ENCODE measurements around the gene GIMAP4.
"Not testable (repeated sequence)": the region's sequence is repeated elsewhere in the genome, so short reads cannot be mapped to it uniquely, and the experiment has no call there.

Gene GIMAP4

DNA sequence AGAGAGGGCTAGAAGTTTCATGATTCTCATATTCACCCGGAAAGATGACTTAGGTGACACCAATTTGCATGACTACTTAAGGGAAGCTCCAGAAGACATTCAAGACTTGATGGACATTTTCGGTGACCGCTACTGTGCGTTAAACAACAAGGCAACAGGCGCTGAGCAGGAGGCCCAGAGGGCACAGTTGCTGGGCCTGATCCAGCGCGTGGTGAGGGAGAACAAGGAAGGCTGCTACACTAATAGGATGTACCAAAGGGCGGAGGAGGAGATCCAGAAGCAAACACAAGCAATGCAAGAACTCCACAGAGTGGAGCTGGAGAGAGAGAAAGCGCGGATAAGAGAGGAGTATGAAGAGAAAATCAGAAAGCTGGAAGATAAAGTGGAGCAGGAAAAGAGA is 5.3 kb downstream of the GIMAP4 start:
- Histone ChIP-seq H3K9ac (ENCODE audit: low read depth in 1 of 2, low read length in 2 of 2) (no peak overlapping the region), H3K36me3 (ENCODE audit: control insufficient read depth in 1 of 2, insufficient read depth in 2 of 2, low read length in 2 of 2) (peaks cover 0 to 20% of the 10 kb centered on the region in 2 donors), H3K27ac (ENCODE audit: low read depth, low read length) (no peak overlapping the region), H3K4me3 (ENCODE audit: low read depth in 1 of 2, low read length in 2 of 2) (peak overlapping the region in 1 of 2 donors; percentile 4), H3K9me3 (ENCODE audit: control insufficient read depth in 1 of 2, low read length in 2 of 2) (peaks cover 0 to 3% of the 10 kb centered on the region in 2 donors), H3K4me1 (ENCODE audit: control insufficient read depth in 1 of 2, insufficient read depth in 2 of 2, low read length in 2 of 2) (no peaks in the 10 kb centered on the region), H3K27me3 (ENCODE audit: control insufficient read depth in 1 of 2, insufficient read depth in 2 of 2, low read length in 2 of 2) (no peaks in the 10 kb centered on the region)

DNA sequence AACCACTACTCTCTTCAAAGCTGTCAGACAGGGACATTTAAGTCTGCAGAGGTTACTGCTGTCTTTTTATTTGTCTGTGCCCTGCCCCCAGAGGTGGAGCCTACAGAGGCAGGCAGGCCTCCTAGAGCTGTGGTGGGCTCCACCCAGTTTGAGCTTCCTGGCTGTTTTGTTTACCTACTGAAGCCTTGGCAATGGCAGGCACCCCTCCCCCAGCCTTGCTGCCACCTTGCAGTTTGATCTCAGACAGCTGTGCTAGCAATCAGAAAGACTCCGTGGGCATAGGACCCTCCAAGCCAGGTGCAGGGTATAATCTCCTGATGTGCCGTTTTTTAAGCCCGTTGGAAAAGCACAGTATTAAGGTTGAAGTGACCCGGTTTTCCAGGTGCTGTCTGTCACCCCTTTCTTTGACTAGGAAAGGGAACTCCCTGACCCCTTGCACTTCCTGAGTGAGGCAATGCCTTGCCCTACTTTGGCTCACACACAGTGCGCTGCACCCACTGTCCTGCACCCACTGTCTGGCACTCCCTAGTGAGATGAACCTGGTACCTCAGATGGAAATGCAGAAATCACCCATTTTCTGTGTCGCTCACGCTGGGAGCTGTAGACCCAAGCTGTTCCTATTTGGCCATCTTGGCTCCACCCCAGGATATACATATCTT is 12.9 kb downstream of the GIMAP4 start:
- H3K9ac ChIP-seq (ENCODE audit: low read depth in 1 of 2, low read length in 2 of 2); H3K9me3 ChIP-seq (ENCODE audit: control insufficient read depth in 1 of 2, low read length in 2 of 2); H3K27ac ChIP-seq (ENCODE audit: low read depth, low read length); H3K27me3 ChIP-seq (ENCODE audit: control insufficient read depth in 1 of 2, insufficient read depth in 2 of 2, low read length in 2 of 2); H3K4me1 ChIP-seq (ENCODE audit: control insufficient read depth in 1 of 2, insufficient read depth in 2 of 2, low read length in 2 of 2); H3K4me3 ChIP-seq (ENCODE audit: low read depth in 1 of 2, low read length in 2 of 2); H3K36me3 ChIP-seq (ENCODE audit: control insufficient read depth in 1 of 2, insufficient read depth in 2 of 2, low read length in 2 of 2): not testable (repeated sequence)

DNA sequence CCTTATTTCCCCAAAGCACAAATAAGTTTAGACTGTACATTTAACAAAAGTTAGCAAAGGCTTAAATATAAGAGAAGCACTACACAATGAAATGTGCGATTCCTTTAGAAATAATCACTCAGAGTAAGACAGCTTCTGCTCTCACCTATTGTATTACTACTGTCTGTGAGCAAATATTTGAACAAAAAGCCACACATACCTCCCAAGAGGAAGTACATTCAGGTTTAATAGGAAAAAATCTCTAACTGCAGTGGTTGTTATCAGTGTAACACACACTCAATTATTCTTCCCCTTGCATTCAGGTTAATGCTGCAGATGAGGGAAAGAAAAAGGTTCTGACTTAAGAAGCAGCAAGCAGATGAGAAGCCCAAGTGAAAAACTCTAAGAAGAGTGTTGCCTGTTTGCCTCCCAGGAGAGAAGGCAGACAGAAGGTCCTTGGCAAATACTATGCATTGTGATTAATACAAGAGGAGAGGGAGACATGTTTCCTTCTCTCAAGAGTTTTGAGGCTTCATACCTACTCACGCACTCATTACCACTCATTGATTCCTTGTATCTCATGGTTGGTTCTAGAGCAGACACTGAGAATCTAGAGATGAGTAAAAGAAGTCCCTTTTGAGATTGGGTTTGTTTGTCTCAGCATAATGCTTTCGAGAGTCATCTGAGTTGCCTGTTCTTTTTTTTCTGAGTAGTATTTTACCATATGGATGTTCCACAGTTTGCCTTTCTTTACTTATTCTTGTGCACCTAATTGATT is 13.6 kb downstream of the GIMAP4 start:
- Histone ChIP-seq H3K27ac (ENCODE audit: low read depth, low read length) (no peak overlapping the region), H3K4me1 (ENCODE audit: control insufficient read depth in 1 of 2, insufficient read depth in 2 of 2, low read length in 2 of 2) (no peaks in the 10 kb centered on the region), H3K36me3 (ENCODE audit: control insufficient read depth in 1 of 2, insufficient read depth in 2 of 2, low read length in 2 of 2) (no peaks in the 10 kb centered on the region), H3K9me3 (ENCODE audit: control insufficient read depth in 1 of 2, low read length in 2 of 2) (no peaks in the 10 kb centered on the region), H3K27me3 (ENCODE audit: control insufficient read depth in 1 of 2, insufficient read depth in 2 of 2, low read length in 2 of 2) (no peaks in the 10 kb centered on the region), H3K4me3 (ENCODE audit: low read depth in 1 of 2, low read length in 2 of 2) (no peak overlapping the region), H3K9ac (ENCODE audit: low read depth in 1 of 2, low read length in 2 of 2) (no peak overlapping the region)

DNA sequence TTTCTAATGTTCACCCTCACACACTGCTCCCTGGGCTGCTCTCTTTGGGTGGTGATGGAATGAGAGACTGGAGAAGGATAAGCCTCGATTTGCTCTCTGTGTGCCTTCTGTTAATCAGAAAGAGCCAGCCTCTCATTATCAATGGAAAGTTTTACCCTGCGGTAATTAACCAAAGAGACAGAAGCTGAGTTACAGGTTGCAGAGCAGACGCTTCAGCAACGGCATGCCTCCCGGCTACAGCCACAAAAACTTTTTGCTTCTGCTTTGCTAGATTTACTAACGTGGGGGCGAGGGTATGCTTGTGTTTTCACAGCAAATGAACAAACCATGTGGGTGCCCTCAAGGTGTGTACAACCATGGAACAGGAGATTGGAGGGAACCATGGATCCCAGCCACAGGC is 18.0 kb downstream of the GIMAP4 start:
- Histone ChIP-seq H3K27ac (ENCODE audit: low read depth, low read length) (no peak overlapping the region), H3K27me3 (ENCODE audit: control insufficient read depth in 1 of 2, insufficient read depth in 2 of 2, low read length in 2 of 2) (no peaks in the 10 kb centered on the region), H3K9me3 (ENCODE audit: control insufficient read depth in 1 of 2, low read length in 2 of 2) (no peaks in the 10 kb centered on the region), H3K4me1 (ENCODE audit: control insufficient read depth in 1 of 2, insufficient read depth in 2 of 2, low read length in 2 of 2) (peaks cover 6 to 7% of the 10 kb centered on the region in 2 donors), H3K36me3 (ENCODE audit: control insufficient read depth in 1 of 2, insufficient read depth in 2 of 2, low read length in 2 of 2) (no peaks in the 10 kb centered on the region), H3K4me3 (ENCODE audit: low read depth in 1 of 2, low read length in 2 of 2) (no peak overlapping the region), H3K9ac (ENCODE audit: low read depth in 1 of 2, low read length in 2 of 2) (no peak overlapping the region)

DNA sequence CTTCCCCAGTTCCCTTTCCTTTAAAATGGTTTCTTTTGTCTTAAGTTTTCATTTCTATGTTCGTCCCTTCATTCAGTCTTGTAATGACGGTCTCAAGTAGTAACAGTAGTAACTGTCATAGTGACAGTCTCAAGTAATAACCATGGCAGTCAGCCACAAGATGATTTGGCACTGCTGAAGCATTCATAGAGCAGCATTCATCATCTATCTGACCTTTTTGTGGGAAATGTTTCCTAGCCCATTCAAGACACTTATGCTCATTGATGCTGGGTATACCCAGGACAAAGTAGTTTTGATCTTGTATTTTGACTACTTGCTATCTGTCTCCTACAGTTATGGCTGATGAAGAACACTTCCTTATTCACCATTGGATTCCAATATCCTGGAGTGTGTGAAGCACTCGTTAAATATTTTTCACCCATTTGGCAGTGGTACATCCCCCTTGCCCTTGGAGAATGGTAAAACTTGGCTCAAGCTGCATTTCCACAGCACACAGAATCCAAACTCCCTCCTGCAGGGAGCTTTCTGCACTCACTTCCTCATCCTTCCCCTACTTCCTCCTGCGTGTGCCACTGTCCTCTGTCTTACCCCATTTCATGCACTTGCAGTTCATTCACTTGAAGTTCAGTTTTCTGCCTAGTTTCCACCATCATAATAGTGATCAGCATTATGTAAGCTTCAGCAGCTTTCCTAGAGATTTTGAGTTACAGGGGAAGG is 19.0 kb downstream of the GIMAP4 start:
- Histone ChIP-seq H3K4me3 (ENCODE audit: low read depth in 1 of 2, low read length in 2 of 2) (peak overlapping the region in 1 of 2 donors; percentile 21), H3K27ac (ENCODE audit: low read depth, low read length) (no peak overlapping the region), H3K9me3 (ENCODE audit: control insufficient read depth in 1 of 2, low read length in 2 of 2) (no peaks in the 10 kb centered on the region)

DNA sequence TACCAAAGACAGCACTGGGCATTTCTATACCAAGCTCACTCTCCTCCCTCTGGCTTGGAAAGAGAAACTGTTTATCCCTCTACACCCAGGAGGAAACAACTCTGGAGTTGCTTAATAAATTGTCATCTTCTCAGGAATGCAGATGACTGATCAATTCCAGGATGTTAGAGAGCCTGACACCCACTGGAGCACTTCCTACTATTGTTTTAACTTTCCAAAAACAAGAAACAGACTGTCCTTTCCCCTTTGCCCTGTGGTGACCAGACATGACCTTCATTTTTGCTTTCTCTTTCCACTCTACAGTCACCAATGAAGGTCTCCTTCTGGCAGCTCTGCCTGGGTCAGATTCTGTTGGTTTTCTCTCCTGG is 19.6 kb downstream of the GIMAP4 start:
- Histone ChIP-seq H3K9me3 (ENCODE audit: control insufficient read depth in 1 of 2, low read length in 2 of 2) (no peaks in the 10 kb centered on the region), H3K4me3 (ENCODE audit: low read depth in 1 of 2, low read length in 2 of 2) (peak overlapping the region in 1 of 2 donors; percentile 21), H3K9ac (ENCODE audit: low read depth in 1 of 2, low read length in 2 of 2) (no peak overlapping the region), H3K36me3 (ENCODE audit: control insufficient read depth in 1 of 2, insufficient read depth in 2 of 2, low read length in 2 of 2) (no peaks in the 10 kb centered on the region), H3K27me3 (ENCODE audit: control insufficient read depth in 1 of 2, insufficient read depth in 2 of 2, low read length in 2 of 2) (no peaks in the 10 kb centered on the region), H3K27ac (ENCODE audit: low read depth, low read length) (no peak overlapping the region), H3K4me1 (ENCODE audit: control insufficient read depth in 1 of 2, insufficient read depth in 2 of 2, low read length in 2 of 2) (peaks cover 6 to 7% of the 10 kb centered on the region in 2 donors)

More for the DNA sequence above, 19.0 kb downstream of the GIMAP4 start:
- Histone ChIP-seq H3K9ac (ENCODE audit: low read depth in 1 of 2, low read length in 2 of 2) (no peak overlapping the region), H3K36me3 (ENCODE audit: control insufficient read depth in 1 of 2, insufficient read depth in 2 of 2, low read length in 2 of 2) (no peaks in the 10 kb centered on the region), H3K27me3 (ENCODE audit: control insufficient read depth in 1 of 2, insufficient read depth in 2 of 2, low read length in 2 of 2) (no peaks in the 10 kb centered on the region), H3K4me1 (ENCODE audit: control insufficient read depth in 1 of 2, insufficient read depth in 2 of 2, low read length in 2 of 2) (peaks cover 6 to 7% of the 10 kb centered on the region in 2 donors)

DNA sequence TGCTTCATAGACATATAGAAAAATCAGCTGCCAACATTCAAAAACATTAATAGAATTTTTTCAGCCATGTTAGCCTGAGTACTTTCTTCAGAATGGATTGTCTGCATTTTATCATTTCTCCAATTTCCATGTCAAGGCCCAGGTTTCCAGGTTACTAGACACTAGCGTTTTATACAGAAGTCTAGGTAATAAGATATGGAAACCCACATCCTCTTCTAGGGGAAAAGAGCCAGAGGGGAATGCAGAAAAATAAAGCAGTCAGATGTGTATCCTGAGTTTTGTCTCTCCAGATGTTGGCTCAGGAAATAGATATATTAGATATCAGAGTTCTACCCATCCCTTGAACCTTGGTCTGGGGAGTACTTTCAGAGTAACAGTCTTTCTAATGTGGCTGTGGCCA is 20.4 kb downstream of the GIMAP4 start:
- Histone ChIP-seq H3K27me3 (ENCODE audit: control insufficient read depth in 1 of 2, insufficient read depth in 2 of 2, low read length in 2 of 2) (no peaks in the 10 kb centered on the region), H3K4me1 (ENCODE audit: control insufficient read depth in 1 of 2, insufficient read depth in 2 of 2, low read length in 2 of 2) (peaks cover 6 to 7% of the 10 kb centered on the region in 2 donors), H3K27ac (ENCODE audit: low read depth, low read length) (no peak overlapping the region), H3K9me3 (ENCODE audit: control insufficient read depth in 1 of 2, low read length in 2 of 2) (no peaks in the 10 kb centered on the region), H3K9ac (ENCODE audit: low read depth in 1 of 2, low read length in 2 of 2) (no peak overlapping the region), H3K4me3 (ENCODE audit: low read depth in 1 of 2, low read length in 2 of 2) (no peak overlapping the region), H3K36me3 (ENCODE audit: control insufficient read depth in 1 of 2, insufficient read depth in 2 of 2, low read length in 2 of 2) (no peaks in the 10 kb centered on the region)

DNA sequence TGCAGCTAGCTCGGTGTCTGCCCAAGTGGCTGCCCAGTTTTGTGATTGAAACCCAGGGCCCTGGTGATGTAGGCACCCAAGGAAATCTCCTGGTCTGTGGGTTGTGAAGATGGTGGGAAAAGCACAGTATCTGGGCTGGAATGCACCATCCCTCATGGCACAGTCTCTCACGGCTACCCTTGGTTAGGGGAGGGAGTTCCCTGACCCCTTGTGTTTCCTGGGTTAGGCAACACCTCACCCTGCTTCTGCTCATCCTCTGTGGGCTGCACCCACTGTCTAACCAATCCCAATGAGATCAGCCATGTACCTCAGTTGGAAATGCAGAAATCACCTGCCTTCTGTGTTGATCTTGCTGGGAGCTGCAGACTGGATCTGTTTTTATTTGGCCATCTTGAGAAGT is 27.6 kb downstream of the GIMAP4 start:
- Histone ChIP-seq H3K9me3 (ENCODE audit: control insufficient read depth in 1 of 2, low read length in 2 of 2) (no peaks in the 10 kb centered on the region), H3K4me3 (ENCODE audit: low read depth in 1 of 2, low read length in 2 of 2) (no peak overlapping the region), H3K9ac (ENCODE audit: low read depth in 1 of 2, low read length in 2 of 2) (no peak overlapping the region), H3K4me1 (ENCODE audit: control insufficient read depth in 1 of 2, insufficient read depth in 2 of 2, low read length in 2 of 2) (no peaks in the 10 kb centered on the region), H3K27ac (ENCODE audit: low read depth, low read length) (no peak overlapping the region), H3K36me3 (ENCODE audit: control insufficient read depth in 1 of 2, insufficient read depth in 2 of 2, low read length in 2 of 2) (no peaks in the 10 kb centered on the region), H3K27me3 (ENCODE audit: control insufficient read depth in 1 of 2, insufficient read depth in 2 of 2, low read length in 2 of 2) (no peaks in the 10 kb centered on the region)

DNA sequence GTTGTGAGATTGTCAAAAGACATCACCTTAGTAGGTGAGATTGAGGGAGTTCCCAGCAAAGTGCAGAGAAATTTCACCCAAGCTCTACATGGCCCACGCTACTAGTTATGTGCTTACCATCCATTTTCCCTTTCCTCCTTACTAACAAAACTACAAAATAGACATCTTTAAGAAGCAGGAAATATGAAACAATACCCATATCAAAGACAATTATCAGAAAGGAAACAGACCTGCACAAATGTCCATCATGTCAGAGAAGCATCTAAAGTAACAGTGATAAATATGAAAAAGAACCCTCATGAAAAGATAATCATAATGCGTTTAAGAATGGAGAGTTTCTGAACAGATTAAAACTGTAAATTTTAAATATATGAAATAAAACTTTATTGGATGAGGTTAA is 28.2 kb downstream of the GIMAP4 start:
- no peak overlapping the region for H3K4me3 ChIP-seq (ENCODE audit: low read depth in 1 of 2, low read length in 2 of 2)
- no peaks in the 10 kb centered on the region for H3K36me3 ChIP-seq (ENCODE audit: control insufficient read depth in 1 of 2, insufficient read depth in 2 of 2, low read length in 2 of 2)
- no peaks in the 10 kb centered on the region for H3K9me3 ChIP-seq (ENCODE audit: control insufficient read depth in 1 of 2, low read length in 2 of 2)
- no peak overlapping the region for H3K9ac ChIP-seq (ENCODE audit: low read depth in 1 of 2, low read length in 2 of 2)
- no peaks in the 10 kb centered on the region for H3K27me3 ChIP-seq (ENCODE audit: control insufficient read depth in 1 of 2, insufficient read depth in 2 of 2, low read length in 2 of 2)
- no peaks in the 10 kb centered on the region for H3K4me1 ChIP-seq (ENCODE audit: control insufficient read depth in 1 of 2, insufficient read depth in 2 of 2, low read length in 2 of 2)
- no peak overlapping the region for H3K27ac ChIP-seq (ENCODE audit: low read depth, low read length)

DNA sequence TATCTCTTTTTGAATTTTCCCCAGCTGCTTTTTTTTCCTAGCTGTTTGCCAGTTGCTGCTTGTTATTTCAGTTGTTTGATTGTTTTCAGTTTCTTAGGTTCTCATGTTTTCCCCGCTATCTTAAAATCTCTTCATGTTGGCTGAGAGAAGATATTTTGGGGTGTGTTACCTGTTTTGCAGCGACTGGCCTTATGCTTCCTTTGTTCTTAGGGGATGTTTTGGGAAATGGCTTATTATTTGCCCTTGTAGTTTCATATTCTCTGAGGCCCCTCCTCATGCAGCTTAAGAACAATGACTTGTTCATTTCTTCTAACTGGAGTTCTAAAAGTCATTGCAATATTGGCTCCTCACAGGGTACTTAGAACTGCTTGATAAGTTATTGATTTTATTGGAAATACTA is 36.4 kb downstream of the GIMAP4 start:
- H3K4me1 ChIP-seq (ENCODE audit: control insufficient read depth in 1 of 2, insufficient read depth in 2 of 2, low read length in 2 of 2); H3K4me3 ChIP-seq (ENCODE audit: low read depth in 1 of 2, low read length in 2 of 2); H3K36me3 ChIP-seq (ENCODE audit: control insufficient read depth in 1 of 2, insufficient read depth in 2 of 2, low read length in 2 of 2); H3K27ac ChIP-seq (ENCODE audit: low read depth, low read length); H3K27me3 ChIP-seq (ENCODE audit: control insufficient read depth in 1 of 2, insufficient read depth in 2 of 2, low read length in 2 of 2); H3K9me3 ChIP-seq (ENCODE audit: control insufficient read depth in 1 of 2, low read length in 2 of 2); H3K9ac ChIP-seq (ENCODE audit: low read depth in 1 of 2, low read length in 2 of 2): not testable (repeated sequence)
